Astrocyte of the spinal cord (primary cell): ENCODE data around the gene OPRL1.

ENCODE experiments used
- DNase-seq: peaks from one replicate; pipeline ENCODE4 v3.0.0; 2011; ENCODE audit warnings: low read depth, low spot score
- H3K4me3 ChIP-seq: 2 replicates; pipeline ENCODE4 v1.5.1; 2011; ENCODE audit warnings: low read depth, mild to moderate bottlenecking, low read length, moderate library complexity
- in situ Hi-C: cut with HindIII; loops from 2 replicates; pipeline ENCODE4 v1.10.0; 2017; ENCODE audit warnings: low sequenced_read_pairs
- TF ChIP-seq, protein P1 (sequence below): IDR thresholded peaks from 2 replicates; pipeline ENCODE4 v1.5.1; 2012; ENCODE audit warnings: low read depth, mild to moderate bottlenecking, low read length, inconsistent platforms

The OPRL1 gene

DNA sequence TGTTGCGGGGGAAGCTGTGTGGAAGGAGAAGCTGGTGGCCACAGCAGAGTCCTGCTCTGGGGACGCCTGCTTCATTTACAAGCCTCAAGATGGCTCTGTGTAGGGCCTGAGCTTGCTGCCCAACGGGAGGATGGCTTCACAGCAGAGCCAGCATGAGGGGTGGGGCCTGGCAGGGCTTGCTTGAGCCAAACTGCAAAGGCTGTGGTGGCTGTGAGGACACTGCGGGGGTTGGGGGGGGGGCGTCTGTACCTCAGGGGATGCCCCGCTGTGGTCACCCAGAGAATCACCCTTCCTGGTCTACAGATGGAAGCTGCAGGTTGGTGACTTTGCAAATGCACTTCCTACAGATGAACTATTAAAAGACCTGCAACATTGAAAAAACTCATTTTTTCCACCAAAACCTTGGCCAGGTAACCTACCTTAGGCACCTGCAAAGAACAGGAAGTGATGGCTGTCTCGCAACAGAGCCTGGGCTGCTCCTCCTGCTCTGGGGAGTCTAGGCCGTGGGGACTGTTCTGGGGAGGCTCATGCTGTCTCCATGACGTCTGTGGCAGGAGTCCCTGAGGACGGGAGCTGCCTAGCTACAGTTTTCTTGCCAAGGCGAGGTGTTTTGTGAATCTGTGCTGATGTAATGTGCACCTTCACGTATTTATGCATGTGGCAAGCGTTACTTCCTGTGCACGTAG is 20.1 kb downstream of the OPRL1 start:
- in situ Hi-C loops, result no loop called here
- DNase-seq, result no peak
- H3K4me3 ChIP-seq, result no peak overlapping the region
- TF ChIP-seq, protein P1, sequence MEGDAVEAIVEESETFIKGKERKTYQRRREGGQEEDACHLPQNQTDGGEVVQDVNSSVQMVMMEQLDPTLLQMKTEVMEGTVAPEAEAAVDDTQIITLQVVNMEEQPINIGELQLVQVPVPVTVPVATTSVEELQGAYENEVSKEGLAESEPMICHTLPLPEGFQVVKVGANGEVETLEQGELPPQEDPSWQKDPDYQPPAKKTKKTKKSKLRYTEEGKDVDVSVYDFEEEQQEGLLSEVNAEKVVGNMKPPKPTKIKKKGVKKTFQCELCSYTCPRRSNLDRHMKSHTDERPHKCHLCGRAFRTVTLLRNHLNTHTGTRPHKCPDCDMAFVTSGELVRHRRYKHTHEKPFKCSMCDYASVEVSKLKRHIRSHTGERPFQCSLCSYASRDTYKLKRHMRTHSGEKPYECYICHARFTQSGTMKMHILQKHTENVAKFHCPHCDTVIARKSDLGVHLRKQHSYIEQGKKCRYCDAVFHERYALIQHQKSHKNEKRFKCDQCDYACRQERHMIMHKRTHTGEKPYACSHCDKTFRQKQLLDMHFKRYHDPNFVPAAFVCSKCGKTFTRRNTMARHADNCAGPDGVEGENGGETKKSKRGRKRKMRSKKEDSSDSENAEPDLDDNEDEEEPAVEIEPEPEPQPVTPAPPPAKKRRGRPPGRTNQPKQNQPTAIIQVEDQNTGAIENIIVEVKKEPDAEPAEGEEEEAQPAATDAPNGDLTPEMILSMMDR, result no peak

DNA sequence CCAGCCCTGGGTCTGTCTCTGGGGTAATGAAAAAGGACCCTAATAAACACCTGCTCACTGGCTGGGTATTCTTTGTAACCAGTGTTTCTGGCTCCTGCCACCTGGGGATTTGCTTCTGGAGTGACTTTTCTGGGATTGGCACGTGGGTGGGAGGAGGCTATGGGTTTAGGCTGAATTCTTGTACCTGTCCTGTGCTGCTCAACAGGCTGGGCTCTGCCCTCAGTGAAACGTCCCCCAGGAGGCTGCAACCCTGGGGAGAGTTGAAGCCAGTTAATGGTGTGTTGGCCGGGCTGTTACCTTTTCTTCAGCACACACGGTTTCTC is 20.6 kb downstream of the OPRL1 start:
- DNase-seq, result no peak
- in situ Hi-C loops, result no loop called here

DNA sequence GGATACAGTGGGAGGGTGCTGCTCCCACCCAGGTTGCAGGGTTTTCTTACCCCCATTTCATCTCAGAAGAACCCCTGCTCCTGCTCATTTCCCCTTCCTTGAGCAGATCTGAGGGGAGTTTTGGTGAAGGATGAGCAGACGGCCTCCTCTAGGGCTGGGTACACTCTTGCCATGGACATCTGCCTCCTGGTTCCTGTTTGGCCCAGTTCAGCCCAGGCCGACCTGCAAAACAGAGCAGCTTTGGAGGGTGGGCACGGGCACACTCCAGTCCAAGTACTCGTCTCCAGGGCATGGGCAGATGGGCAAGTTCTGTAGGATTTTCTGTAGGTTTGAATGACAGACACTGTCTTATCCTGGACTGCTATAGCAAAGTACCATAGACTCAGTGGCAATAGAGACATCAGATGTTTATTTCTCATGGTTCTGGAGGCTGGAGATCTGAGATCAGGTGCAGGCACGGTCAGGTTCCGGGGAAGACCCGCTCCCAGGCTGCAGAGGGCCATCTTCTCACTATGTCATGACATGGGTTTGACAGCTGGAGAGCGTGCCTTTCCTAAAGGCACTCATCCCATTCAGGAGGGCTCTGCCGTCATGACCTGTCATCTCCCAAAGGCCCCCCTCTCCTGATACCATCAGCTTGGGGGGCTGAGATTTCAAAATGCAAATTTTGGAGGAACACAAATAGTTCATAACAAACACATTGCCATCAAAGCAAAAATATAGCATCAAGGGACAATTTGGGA is 21.2 kb downstream of the OPRL1 start:
- DNase-seq, result no peak
- no peak overlapping the region for H3K4me3 ChIP-seq
- in situ Hi-C loops, result no loop called here
- TF ChIP-seq, protein P1, result no peak

More for the DNA sequence above, 20.6 kb downstream of the OPRL1 start:
- TF ChIP-seq, protein P1, result no peak
- no peak overlapping the region for H3K4me3 ChIP-seq

DNA sequence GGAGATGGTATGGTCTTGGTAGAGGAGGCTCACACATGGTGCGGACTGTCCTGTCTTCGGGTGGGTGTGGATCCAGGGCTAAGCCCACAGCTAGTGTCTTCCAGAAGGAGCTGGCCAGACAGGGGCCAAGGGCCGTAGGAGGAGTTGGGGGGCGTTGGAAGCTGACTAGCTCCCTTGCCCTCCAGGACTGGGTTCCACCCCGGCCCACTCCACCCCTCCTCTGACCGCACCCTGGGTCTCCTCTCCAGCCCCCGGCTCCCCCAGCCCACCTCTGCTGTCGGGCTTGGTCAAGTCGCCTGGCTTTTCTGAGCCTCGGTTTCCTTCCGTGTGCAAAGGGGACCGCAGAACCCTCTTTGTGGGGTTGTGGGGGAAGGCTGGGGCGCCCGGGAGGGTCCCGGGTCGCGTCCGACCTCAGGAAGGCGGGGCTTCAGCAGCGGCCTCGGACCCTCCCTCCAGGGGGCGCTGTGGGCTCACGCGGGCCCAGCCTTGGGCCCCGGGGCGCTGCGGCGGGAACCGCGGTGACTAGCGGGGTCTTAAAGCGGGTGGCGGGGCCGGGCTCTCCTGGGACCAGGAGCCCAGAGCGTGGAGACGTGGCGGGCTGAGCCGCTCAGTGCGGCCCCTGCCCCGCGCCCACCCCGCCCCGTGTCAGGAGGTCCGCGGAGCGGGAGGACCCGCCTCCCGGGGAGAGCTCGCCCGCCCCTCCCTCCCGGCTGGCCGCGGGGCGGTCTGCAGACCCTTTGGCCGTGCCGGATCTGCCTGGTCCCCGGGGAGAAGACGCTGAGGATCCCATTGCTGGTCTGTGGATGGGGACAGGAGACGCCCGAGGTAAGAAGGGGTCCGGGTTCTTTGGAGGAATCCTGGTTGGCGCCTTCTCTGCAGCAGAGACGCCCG is 22.1 kb downstream of the OPRL1 start:
- in situ Hi-C loops, result no loop called here
- TF ChIP-seq, protein P1, result peak; percentile 64
- no peak overlapping the region for H3K4me3 ChIP-seq
- DNase-seq, result no peak

DNA sequence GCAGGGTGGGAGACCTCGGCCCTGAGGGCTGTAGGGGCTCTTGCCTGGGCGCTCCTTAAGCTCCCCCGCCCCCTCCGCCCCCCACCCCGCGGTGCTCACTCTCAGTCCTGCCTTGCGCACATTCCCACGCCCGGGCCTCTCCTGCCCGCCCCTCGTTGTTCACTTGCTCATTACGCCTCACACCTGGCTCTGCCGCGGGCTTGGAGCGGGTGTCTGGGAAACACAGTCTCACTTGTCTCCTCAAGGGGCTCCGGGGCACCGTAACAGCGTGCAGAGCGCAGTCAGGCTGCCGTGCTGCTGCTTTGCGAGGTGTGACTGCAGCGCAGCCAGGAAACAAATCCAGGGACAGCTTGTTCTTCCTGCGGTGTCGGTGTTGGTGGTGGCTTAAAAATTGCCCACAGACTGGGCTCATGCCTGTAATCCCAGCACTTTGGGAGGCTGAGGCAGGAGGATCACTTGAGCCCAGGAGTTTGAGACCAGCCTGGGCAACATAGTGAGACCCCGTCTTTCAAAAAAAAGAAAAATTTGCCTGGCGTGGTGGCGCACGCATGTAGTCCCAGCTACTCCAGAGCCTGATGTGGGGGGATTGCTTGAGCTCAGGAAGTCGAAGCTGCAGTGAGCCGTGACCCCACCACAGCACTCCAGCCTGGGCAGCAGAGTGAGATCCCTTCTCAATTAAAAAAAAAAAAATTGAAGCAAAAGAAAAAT is 22.9 kb downstream of the OPRL1 start:
- DNase-seq, result no peak
- TF ChIP-seq, protein P1, result no peak
- no peak overlapping the region for H3K4me3 ChIP-seq
- in situ Hi-C loops, result no loop called here
